ENCODE data around the gene MAD2L1BP. TPM values are rescaled to one million over a fixed set of nuclear protein-coding genes. Genes with fewer than 3 reads are reported as not detected.

Gene MAD2L1BP
- total and polyA plus RNA-seq, 2 of the 13 experiments (the other 11 are each of a cell fraction or from before 2014, with no cell fraction given) = 54.2 to 55.5 TPM

GRCh38 chr6:43629505-43630300 lies 5.9 kb upstream of the MAD2L1BP start (continued):
- TF ChIP-seq IKZF4 (CRISPR knock-in tag; IDR thresholded peaks at IDR 0.05; ENCODE audit: borderline replicate concordance, low read depth, not compliant biosample characterization) (peak; percentile 72), MAFF (IDR thresholded peaks at IDR 0.05; ENCODE audit: low read depth, low read length) (no peak), GLI4 (CRISPR knock-in tag; IDR thresholded peaks at IDR 0.05; ENCODE audit: borderline replicate concordance) (peak; percentile 77; the same call in 1 of the 2 replicates), ZNF790 (CRISPR knock-in tag; IDR thresholded peaks at IDR 0.05; ENCODE audit: borderline replicate concordance) (no peak; the same call in 1 of the 2 replicates), FOXC1 (CRISPR knock-in tag; IDR thresholded peaks at IDR 0.05; ENCODE audit: borderline replicate concordance) (no peak; the same call in 1 of the 2 replicates), SIN3A (IDR thresholded peaks at IDR 0.05; ENCODE audit: borderline replicate concordance, low read depth, low read length) (peak; percentile 67; the same call in 1 of the 2 replicates), TARDBP (CRISPR knock-in tag; IDR thresholded peaks at IDR 0.05) (peak; percentile 51; the same call in 1 of the 2 replicates), HDAC1 (CRISPR knock-in tag; IDR thresholded peaks at IDR 0.05) (peak; percentile 13), TAF1 (CRISPR knock-in tag; IDR thresholded peaks at IDR 0.05) (peak; percentile 38), ZNF350 (CRISPR knock-in tag; IDR thresholded peaks at IDR 0.05; ENCODE audit: borderline replicate concordance, low read depth) (peak; percentile 84), HNRNPUL1 (IDR thresholded peaks at IDR 0.05; ENCODE audit: low read depth, low read length) (no peak), TEAD2 (CRISPR knock-in tag; IDR thresholded peaks at IDR 0.05) (peak; percentile 17; the same call in 1 of the 2 replicates), ZNF30 (CRISPR knock-in tag; IDR thresholded peaks at IDR 0.05) (0 out of 2 replicates have a peak, but pooled peaks have one; percentile 32), STAT6 (CRISPR knock-in tag; IDR thresholded peaks at IDR 0.05; ENCODE audit: borderline replicate concordance) (no peak), PLSCR1 (CRISPR knock-in tag; IDR thresholded peaks at IDR 0.05; ENCODE audit: borderline replicate concordance) (no peak; the same call in 1 of the 2 replicates), GATAD2A (CRISPR knock-in tag; IDR thresholded peaks at IDR 0.05) (peak; percentile 74), SKI (IDR thresholded peaks at IDR 0.05; ENCODE audit: partially characterized antibody) (peak; percentile 61), MYC (CRISPR knock-in tag; IDR thresholded peaks at IDR 0.05; ENCODE audit: borderline replicate concordance) (peak; percentile 85)
- TF ChIP-seq, protein P1, sequence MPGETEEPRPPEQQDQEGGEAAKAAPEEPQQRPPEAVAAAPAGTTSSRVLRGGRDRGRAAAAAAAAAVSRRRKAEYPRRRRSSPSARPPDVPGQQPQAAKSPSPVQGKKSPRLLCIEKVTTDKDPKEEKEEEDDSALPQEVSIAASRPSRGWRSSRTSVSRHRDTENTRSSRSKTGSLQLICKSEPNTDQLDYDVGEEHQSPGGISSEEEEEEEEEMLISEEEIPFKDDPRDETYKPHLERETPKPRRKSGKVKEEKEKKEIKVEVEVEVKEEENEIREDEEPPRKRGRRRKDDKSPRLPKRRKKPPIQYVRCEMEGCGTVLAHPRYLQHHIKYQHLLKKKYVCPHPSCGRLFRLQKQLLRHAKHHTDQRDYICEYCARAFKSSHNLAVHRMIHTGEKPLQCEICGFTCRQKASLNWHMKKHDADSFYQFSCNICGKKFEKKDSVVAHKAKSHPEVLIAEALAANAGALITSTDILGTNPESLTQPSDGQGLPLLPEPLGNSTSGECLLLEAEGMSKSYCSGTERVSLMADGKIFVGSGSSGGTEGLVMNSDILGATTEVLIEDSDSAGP (CRISPR knock-in tag; IDR thresholded peaks at IDR 0.05; ENCODE audit: borderline replicate concordance) = peak; percentile 87
- TF ChIP-seq, protein P2, sequence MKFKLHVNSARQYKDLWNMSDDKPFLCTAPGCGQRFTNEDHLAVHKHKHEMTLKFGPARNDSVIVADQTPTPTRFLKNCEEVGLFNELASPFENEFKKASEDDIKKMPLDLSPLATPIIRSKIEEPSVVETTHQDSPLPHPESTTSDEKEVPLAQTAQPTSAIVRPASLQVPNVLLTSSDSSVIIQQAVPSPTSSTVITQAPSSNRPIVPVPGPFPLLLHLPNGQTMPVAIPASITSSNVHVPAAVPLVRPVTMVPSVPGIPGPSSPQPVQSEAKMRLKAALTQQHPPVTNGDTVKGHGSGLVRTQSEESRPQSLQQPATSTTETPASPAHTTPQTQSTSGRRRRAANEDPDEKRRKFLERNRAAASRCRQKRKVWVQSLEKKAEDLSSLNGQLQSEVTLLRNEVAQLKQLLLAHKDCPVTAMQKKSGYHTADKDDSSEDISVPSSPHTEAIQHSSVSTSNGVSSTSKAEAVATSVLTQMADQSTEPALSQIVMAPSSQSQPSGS (CRISPR knock-in tag; IDR thresholded peaks at IDR 0.05) = peak; percentile 60
